Spleen (tissue), 11 donors: Measurements from ENCODE around the gene TMEM179. TPM values are rescaled to one million over a fixed set of nuclear protein-coding genes. Genes with fewer than 3 reads are reported as not detected.

Experiments
- DNase-seq: peaks from one replicate; pipeline ENCODE4 v3.0.0-alpha.2; 2020
- H3K27ac ChIP-seq, 8 donors: fragments of 200-600 bp; sonication (generic) in 7 of 8; 1 replicate in 4 of 8; 2 replicates in 4 of 8; pipeline versions ENCODE4 v1.5.0 to v1.8.0; 2016 to 2021; ENCODE audit warnings: inconsistent platforms in 4 of 8, mild to moderate bottlenecking in 4 of 8, moderate library complexity in 1 of 8
- H3K27me3 ChIP-seq, 7 donors: fragments of 200-600 bp; sonication (generic) in 6 of 7; replicated peaks in 1 of 7; 1 replicate in 4 of 7; 2 replicates in 3 of 7; pipeline versions ENCODE4 v1.5.0 to v1.8.0; 2016 to 2021; ENCODE audit warnings: inconsistent platforms in 3 of 7, mild to moderate bottlenecking in 1 of 7
- H3K36me3 ChIP-seq, 6 donors: fragments of 200-600 bp; sonication (generic) in 5 of 6; 1 replicate in 4 of 6; 2 replicates in 2 of 6; pipeline versions ENCODE4 v1.5.0 to v1.8.0; 2016 to 2021; ENCODE audit warnings: inconsistent platforms in 2 of 6
- H3K4me1 ChIP-seq, 6 donors: fragments of 200-600 bp; sonication (generic) in 5 of 6; 1 replicate in 3 of 6; 2 replicates in 3 of 6; pipeline versions ENCODE4 v1.5.0 to v1.8.0; 2016 to 2021; ENCODE audit warnings: inconsistent platforms in 3 of 6
- H3K4me3 ChIP-seq, 8 donors: fragments of 200-600 bp; sonication (generic) in 7 of 8; 1 replicate in 4 of 8; 2 replicates in 4 of 8; pipeline versions ENCODE4 v1.5.0 to v1.8.0; 2016 to 2021; ENCODE audit warnings: inconsistent platforms in 4 of 8, mild to moderate bottlenecking in 4 of 8, moderate library complexity in 2 of 8
- H3K9me3 ChIP-seq, 8 donors: fragments of 200-600 bp; sonication (generic) in 7 of 8; 1 replicate in 4 of 8; 2 replicates in 4 of 8; pipeline versions ENCODE4 v1.5.0 to v1.8.0; 2016 to 2021; ENCODE audit warnings: inconsistent platforms in 4 of 8
- POLR2A ChIP-seq, 3 donors: fragments of 450-650 bp; IDR thresholded peaks; one replicate each; pipeline ENCODE4 v1.5.1; 2017; ENCODE audit warnings: antibody characterized with exemption in 3 of 3, mild to moderate bottlenecking in 1 of 3
- POLR2AphosphoS5 ChIP-seq, 3 donors: sonication (generic); formaldehyde crosslinking; IDR thresholded peaks; one replicate each; pipeline ENCODE4 v1.5.1; 2017; ENCODE audit warnings: antibody characterized with exemption in 3 of 3
- WGBS, 5 donors: extraction: QIAGEN DNeasy Blood & Tissue Kit in 3 of 5; methylation state at CpG; one replicate each; pipeline versions ENCODE4 v1.1.5 to v1.1.7; 2013 to 2018; 5-methylcytosine and 5-hydroxymethylcytosine counted together
- intact Hi-C: fragments of 100-400 bp; cut with DNase I; formaldehyde crosslinking; loops from one replicate; pipeline ENCODE4 v1.15.0; 2023; ENCODE audit warnings: low total_unique reads
- polyA plus RNA-seq, 3 donors: library from polyadenylated mRNA; stranded (reverse); fragments of 200-250 nt; gene quantifications; one replicate each; pipeline ENCODE4 v1.2.1, GENCODE V29; 2013
- total RNA-seq, 7 donors: library from RNA; depleted of rRNA in 3 of 7; stranded (reverse); fragments of >200 nt in 3 of 7; fragmentation: NEBNext Ultra II Directional in 4 of 7; extraction: Animal tissue kit (Norgen Biotek cat#: 25700) in 4 of 7; gene quantifications; one replicate each; pipeline versions ENCODE4 v1.1.0 to v1.2.1, GENCODE V29; 2016 to 2021
- TF ChIP-seq, protein P1 (sequence below), 11 experiments: fragments of 200-600 bp in 7 of 11; fragments of 450-650 bp in 4 of 11; sonication (generic) in 4 of 11; IDR thresholded peaks in 8 of 11; conservative IDR thresholded peaks in 3 of 11; 1 replicate in 7 of 11; 2 replicates in 4 of 11; pipeline versions ENCODE4 v1.4.0 to v1.8.0; 2016 to 2021; ENCODE audit warnings: antibody characterized with exemption in 11 of 11, inconsistent platforms in 4 of 11, mild to moderate bottlenecking in 1 of 11
- donor health status: healthy with polysubstance abuse.
- donor health status: DM: no; HTN: no; CAD: no; lungs with moderate emphysema.
- donor health status: DM: no; HTN: no; CAD: no.
- donor health status: Bipolar disorder and iron deficiency.
- donor health status: healthy.
- donor health status: DM: no; HTN: no; CAD: no.
- donor health status: DM: yes; HTN: yes; CAD: no.

The TMEM179 gene
- total and polyA plus RNA-seq, 10 donors = 0.08 TPM; not detected in 9

DNA sequence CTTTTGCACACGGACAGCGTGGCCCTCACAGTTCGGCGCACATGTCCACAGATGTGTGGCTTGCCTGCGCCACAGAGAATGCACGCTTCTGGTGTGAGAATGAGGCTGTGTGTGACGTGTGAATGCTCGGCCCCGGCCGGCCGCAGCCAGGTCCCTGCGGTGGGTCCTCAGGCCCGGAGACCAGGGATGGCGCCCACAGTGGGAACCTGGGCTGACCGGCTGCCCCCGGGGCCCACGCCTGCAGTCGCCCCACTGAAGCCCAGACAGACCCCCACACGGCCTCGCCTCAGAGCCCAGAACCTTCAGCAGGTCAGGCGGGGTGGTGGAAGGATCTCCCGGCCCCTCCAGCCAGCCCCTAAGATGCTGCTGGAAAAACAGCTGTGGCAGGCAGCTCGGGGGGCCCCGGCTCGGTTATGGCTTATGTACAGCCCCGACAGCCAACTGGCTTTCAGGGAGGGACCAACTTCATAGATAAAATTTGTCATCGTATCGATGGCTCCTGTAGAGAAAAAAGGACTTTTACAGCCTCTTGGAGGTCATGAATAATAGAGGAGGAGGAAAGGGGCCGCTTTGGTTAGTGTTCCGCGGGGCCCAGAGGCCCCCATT lies 29.5 kb downstream of the TMEM179 start:
- Histone ChIP-seq H3K27ac (no peak overlapping the region), H3K4me3 (no peak overlapping the region), H3K4me1 (no peaks in the 10 kb centered on the region), H3K9me3 (no peaks in the 10 kb centered on the region), H3K27me3 (peaks cover 0 to 70% (median 11%) of the 10 kb centered on the region in 7 donors), H3K36me3 (no peaks in the 10 kb centered on the region)
- intact Hi-C loops = no loop called here
- TF ChIP-seq, protein P1, sequence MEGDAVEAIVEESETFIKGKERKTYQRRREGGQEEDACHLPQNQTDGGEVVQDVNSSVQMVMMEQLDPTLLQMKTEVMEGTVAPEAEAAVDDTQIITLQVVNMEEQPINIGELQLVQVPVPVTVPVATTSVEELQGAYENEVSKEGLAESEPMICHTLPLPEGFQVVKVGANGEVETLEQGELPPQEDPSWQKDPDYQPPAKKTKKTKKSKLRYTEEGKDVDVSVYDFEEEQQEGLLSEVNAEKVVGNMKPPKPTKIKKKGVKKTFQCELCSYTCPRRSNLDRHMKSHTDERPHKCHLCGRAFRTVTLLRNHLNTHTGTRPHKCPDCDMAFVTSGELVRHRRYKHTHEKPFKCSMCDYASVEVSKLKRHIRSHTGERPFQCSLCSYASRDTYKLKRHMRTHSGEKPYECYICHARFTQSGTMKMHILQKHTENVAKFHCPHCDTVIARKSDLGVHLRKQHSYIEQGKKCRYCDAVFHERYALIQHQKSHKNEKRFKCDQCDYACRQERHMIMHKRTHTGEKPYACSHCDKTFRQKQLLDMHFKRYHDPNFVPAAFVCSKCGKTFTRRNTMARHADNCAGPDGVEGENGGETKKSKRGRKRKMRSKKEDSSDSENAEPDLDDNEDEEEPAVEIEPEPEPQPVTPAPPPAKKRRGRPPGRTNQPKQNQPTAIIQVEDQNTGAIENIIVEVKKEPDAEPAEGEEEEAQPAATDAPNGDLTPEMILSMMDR (IDR thresholded peaks at IDR 0.05 in 8 of 11, conservative IDR thresholded peaks at IDR 0.05 in 3 of 11) = no peak
- TF ChIP-seq POLR2AphosphoS5 (IDR thresholded peaks at IDR 0.05) (no peak), POLR2A (IDR thresholded peaks at IDR 0.05) (no peak)
- no peak for DNase-seq
- WGBS, 5 donors = 81 to 93% (median 86%) methylated on average over 18 to 31 of the region's 31 CpGs

DNA sequence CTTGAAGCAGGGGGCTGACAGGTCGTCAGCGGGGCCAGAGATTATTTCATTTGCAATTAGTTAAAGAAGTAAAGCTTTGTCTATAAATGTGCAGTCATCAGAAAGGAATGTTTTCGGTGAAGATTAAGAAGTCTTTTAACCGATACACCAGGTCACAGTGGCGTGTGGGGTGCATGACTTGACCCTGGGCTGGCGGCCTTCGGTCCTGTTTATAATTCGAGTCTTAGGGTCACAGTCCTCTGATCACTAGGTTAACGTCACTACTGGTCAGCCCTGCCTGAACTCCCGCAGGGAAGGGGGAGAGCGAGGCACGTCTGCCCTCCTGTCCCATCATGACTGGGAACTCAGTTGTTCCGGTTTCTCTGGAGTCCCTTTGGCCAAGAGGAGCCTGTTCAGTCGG lies 30.0 kb downstream of the TMEM179 start:
- Histone ChIP-seq H3K27ac (no peak overlapping the region), H3K27me3 (peaks cover 0 to 68% (median 11%) of the 10 kb centered on the region in 7 donors), H3K4me1 (no peaks in the 10 kb centered on the region), H3K36me3 (no peaks in the 10 kb centered on the region), H3K4me3 (no peak overlapping the region), H3K9me3 (no peaks in the 10 kb centered on the region)
- intact Hi-C loops = no loop called here
- TF ChIP-seq, protein P1 (IDR thresholded peaks at IDR 0.05 in 8 of 11, conservative IDR thresholded peaks at IDR 0.05 in 3 of 11) = no peak
- TF ChIP-seq POLR2AphosphoS5 (IDR thresholded peaks at IDR 0.05) = no peak
- TF ChIP-seq POLR2A (IDR thresholded peaks at IDR 0.05) = no peak
- WGBS, 5 donors = 76 to 85% (median 80%) methylated on average over 12 to 14 of the region's 14 CpGs
- DNase-seq = no peak

DNA sequence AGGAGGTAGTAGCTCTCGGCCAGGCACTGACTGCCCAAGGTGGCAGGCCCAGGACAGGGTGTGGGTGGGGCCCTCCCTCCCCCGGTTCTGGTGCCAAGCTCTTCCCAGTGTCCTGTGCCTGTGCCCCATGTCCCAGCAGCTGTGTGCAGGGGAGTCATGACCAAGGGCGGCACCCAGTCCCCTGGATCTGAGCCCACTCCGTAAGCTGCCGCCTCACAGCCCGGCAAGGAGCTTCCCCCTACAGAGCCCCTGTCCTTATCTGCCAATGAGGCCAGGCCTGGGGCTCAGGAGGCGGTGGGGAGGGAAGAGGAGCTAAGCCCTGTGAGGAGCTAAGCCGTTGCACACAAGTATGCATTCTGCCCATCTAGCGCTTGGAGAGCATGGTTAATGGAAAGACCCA lies 30.6 kb downstream of the TMEM179 start:
- WGBS, 5 donors = 62 to 74% (median 70%) methylated on average over 7 to 9 of the region's 9 CpGs
- no peaks in the 10 kb centered on the region for H3K9me3 ChIP-seq
- peaks cover 0 to 68% (median 11%) of the 10 kb centered on the region in 7 donors for H3K27me3 ChIP-seq
- no peaks in the 10 kb centered on the region for H3K4me1 ChIP-seq
- TF ChIP-seq POLR2AphosphoS5 (IDR thresholded peaks at IDR 0.05) (no peak), POLR2A (IDR thresholded peaks at IDR 0.05) (no peak)
- TF ChIP-seq, protein P1 (IDR thresholded peaks at IDR 0.05 in 8 of 11, conservative IDR thresholded peaks at IDR 0.05 in 3 of 11) = no peak
- no peaks in the 10 kb centered on the region for H3K36me3 ChIP-seq
- intact Hi-C loops = no loop called here
- DNase-seq = no peak
- no peak overlapping the region for H3K4me3 ChIP-seq
- no peak overlapping the region for H3K27ac ChIP-seq

DNA sequence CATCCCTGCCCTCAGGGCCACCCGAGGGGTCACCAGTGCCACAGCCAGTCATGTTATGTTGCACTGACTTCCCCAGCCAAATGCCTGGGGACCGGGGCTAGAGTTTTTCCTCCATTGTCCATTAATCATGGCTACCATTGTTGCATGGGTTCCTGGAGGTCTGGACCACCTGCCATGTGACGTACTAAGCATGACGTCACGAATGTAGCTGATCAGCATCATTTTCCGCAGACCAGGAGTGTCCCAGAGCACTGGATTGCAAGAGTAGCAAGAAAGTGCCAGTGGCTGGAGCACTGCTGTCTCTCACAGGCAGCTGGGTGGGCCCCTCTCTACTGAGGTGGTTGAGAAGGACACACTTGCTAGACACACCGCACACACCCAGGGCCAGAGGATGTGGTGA lies 31.9 kb downstream of the TMEM179 start:
- intact Hi-C loops = no loop called here
- TF ChIP-seq POLR2AphosphoS5 (IDR thresholded peaks at IDR 0.05) (no peak), POLR2A (IDR thresholded peaks at IDR 0.05) (no peak)
- TF ChIP-seq, protein P1 (IDR thresholded peaks at IDR 0.05 in 8 of 11, conservative IDR thresholded peaks at IDR 0.05 in 3 of 11) = no peak
- Histone ChIP-seq H3K9me3 (no peaks in the 10 kb centered on the region), H3K4me1 (no peaks in the 10 kb centered on the region), H3K27me3 (peaks cover 0 to 67% (median 2%) of the 10 kb centered on the region in 7 donors), H3K36me3 (no peaks in the 10 kb centered on the region), H3K27ac (no peak overlapping the region), H3K4me3 (no peak overlapping the region)
- no peak for DNase-seq
- WGBS, 5 donors = 83 to 90% (median 85%) methylated on average over 6 to 7 of the region's 7 CpGs
